Duodenal mucosa (tissue), 2 donors: ENCODE data around the gene KIF19.
"Not testable (repeated sequence)": the region's sequence is repeated elsewhere in the genome, so short reads cannot be mapped to it uniquely, and the experiment has no call there.

ENCODE experiments used
- H3K27ac ChIP-seq: one replicate; pipeline ENCODE4 v1.7.0; 2013; ENCODE audit warnings: low read depth, low read length
- H3K27me3 ChIP-seq, 2 donors: one replicate each; pipeline ENCODE4 v1.7.0; 2013; ENCODE audit warnings: low read length in 2 of 2, control low read depth in 1 of 2; ENCODE audit not compliant: insufficient read depth in 2 of 2, control insufficient read depth in 1 of 2
- H3K36me3 ChIP-seq, 2 donors: one replicate each; pipeline ENCODE4 v1.7.0; 2013; ENCODE audit warnings: low read length in 2 of 2, control low read depth in 1 of 2; ENCODE audit not compliant: insufficient read depth in 2 of 2, control insufficient read depth in 1 of 2
- H3K4me1 ChIP-seq, 2 donors: one replicate each; pipeline ENCODE4 v1.7.0; 2013; ENCODE audit warnings: low read length in 2 of 2, control low read depth in 1 of 2; ENCODE audit not compliant: insufficient read depth in 2 of 2, control insufficient read depth in 1 of 2
- H3K4me3 ChIP-seq, 2 donors: one replicate each; pipeline ENCODE4 v1.7.0; 2013; ENCODE audit warnings: low read length in 2 of 2, low read depth in 1 of 2
- H3K9ac ChIP-seq, 2 donors: one replicate each; pipeline ENCODE4 v1.7.0; 2013; ENCODE audit warnings: low read length in 2 of 2, low read depth in 1 of 2
- H3K9me3 ChIP-seq, 2 donors: one replicate each; pipeline ENCODE4 v1.7.0; 2013; ENCODE audit warnings: low read length in 2 of 2, control low read depth in 1 of 2; ENCODE audit not compliant: control insufficient read depth in 1 of 2

Gene KIF19, protein sequence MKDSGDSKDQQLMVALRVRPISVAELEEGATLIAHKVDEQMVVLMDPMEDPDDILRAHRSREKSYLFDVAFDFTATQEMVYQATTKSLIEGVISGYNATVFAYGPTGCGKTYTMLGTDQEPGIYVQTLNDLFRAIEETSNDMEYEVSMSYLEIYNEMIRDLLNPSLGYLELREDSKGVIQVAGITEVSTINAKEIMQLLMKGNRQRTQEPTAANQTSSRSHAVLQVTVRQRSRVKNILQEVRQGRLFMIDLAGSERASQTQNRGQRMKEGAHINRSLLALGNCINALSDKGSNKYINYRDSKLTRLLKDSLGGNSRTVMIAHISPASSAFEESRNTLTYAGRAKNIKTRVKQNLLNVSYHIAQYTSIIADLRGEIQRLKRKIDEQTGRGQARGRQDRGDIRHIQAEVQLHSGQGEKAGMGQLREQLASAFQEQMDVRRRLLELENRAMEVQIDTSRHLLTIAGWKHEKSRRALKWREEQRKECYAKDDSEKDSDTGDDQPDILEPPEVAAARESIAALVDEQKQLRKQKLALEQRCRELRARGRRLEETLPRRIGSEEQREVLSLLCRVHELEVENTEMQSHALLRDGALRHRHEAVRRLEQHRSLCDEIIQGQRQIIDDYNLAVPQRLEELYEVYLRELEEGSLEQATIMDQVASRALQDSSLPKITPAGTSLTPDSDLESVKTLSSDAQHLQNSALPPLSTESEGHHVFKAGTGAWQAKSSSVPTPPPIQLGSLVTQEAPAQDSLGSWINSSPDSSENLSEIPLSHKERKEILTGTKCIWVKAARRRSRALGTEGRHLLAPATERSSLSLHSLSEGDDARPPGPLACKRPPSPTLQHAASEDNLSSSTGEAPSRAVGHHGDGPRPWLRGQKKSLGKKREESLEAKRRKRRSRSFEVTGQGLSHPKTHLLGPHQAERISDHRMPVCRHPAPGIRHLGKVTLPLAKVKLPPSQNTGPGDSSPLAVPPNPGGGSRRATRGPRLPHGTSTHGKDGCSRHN

DNA sequence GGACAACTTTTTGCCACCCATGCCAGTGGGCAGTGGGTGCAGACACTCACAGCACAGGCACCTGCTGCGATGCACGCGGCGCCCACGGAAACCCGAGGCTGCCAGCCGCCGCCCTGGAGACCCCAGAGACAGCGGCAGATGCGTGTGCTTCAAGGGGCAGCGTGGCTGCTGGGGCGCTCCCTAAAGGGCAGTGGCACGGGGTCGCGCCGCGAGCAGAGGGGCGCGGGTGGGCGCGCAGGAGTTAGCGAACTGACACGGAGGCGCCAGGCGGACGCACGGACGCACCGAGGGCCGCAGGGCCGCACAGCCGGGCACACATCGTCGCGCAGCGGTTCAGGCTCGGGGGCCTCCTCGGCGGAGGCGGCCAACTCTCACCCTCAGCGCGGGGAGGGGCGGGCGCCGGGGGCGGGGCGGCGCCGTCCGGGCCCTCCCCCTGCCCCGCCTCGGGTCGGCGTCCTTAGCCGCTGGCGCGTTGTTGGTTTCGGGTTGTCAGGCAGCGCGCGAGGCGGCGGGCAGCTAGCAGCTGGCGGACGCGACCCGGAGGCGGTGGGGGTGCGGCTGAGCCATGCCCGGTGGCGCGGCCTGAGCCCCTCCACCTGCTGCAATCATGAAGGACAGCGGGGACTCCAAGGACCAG is at the start of gene KIF19:
Gene KIF19 (plus strand): TSS at position 484 of the 637 bp plus-strand sequence. CDS start 124 bp downstream, at position 608.
- Histone ChIP-seq H3K27me3 (peaks cover 7 to 26% of the 10 kb centered on the region in 2 donors), H3K9ac (peak within 1 kb of the TSS in 1 of 2 donors; percentile 43)

DNA sequence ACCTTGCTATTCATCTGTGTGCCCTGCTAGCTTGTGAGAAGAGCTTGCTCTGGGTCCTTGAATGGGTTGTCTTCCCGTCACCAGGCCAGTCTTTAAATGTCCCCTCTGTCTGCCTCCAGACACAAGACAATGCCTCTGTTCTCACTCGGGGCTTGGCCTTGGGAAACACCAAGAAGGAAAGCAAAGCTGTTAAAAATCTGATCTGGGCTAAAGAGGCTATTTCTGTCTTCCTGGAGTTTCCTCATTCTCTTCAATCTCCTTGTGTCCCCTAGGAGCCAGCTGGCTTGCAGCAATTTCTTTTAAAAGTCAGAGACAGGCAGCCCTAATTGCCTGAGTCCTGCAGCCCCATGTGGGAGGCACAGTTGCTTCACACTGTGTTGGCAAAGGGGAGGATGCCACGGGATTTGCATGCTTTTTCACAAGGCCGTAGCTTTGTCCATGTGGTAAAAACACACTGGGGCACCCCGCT is 49.5 kb upstream of the KIF19 start:
- Histone ChIP-seq H3K9me3 (no peaks in the 10 kb centered on the region), H3K36me3 (no peaks in the 10 kb centered on the region), H3K4me3 (no peak overlapping the region), H3K4me1 (peaks cover 15 to 16% of the 10 kb centered on the region in 2 donors), H3K9ac (no peak overlapping the region), H3K27ac (no peak overlapping the region), H3K27me3 (peaks cover 0 to 8% of the 10 kb centered on the region in 2 donors)

More for the DNA sequence above, at the start of gene KIF19:
- no peaks in the 10 kb centered on the region for H3K9me3 ChIP-seq
- peak within 1 kb of the TSS; percentile 62 to 66 for H3K4me3 ChIP-seq
- H3K36me3 ChIP-seq: no peaks in the 10 kb centered on the region
- peaks cover 8 to 24% of the 10 kb centered on the region in 2 donors for H3K4me1 ChIP-seq
- H3K27ac ChIP-seq: no peak within 1 kb of the TSS

DNA sequence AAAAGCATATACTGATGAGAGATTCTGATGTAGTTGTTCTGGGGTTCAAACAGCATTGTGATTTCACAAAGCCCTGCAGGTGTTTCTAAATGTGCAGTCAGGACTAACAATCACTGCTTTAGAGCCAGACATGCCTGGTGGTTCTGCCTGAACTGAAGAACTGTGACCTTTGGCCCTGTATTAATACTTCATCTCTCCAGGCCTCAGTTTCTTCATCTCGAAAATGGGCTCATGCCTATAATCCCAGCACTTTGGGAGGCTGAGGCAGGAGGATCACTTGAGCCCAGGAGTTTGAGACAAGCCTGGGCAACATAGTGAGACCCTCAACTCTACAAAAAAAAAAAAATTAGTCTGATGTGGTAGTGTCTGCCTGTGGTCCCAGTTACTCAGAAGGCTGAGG is 48.1 kb upstream of the KIF19 start:
- Histone ChIP-seq H3K27me3 (peaks cover 0 to 8% of the 10 kb centered on the region in 2 donors), H3K36me3 (no peaks in the 10 kb centered on the region), H3K4me3 (no peak overlapping the region), H3K9me3 (no peaks in the 10 kb centered on the region), H3K27ac (no peak overlapping the region), H3K9ac (no peak overlapping the region), H3K4me1 (peaks cover 11 to 15% of the 10 kb centered on the region in 2 donors)

DNA sequence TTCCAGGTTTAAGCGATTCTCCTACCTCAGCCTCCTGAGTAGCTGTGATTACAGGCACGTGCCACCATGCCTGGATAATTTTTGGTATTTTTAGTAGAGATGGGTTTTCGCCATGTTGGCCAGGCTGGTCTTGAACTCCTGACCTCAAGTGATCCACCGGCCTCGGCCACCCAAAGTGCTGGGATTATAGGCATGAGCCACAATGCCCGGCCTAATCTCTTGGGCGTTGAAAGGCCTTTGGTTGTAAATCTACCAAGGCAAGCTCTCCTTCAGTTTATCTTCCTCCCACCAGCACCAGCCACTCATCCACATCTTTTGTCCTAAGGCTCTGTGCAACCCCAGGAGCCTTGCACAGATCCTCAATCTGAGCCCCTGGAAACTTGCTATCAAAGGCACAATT is 46.4 kb upstream of the KIF19 start:
- H3K27ac ChIP-seq, H3K36me3 ChIP-seq, H3K4me3 ChIP-seq, H3K9ac ChIP-seq, H3K4me1 ChIP-seq, H3K27me3 ChIP-seq, H3K9me3 ChIP-seq: not testable (repeated sequence)

DNA sequence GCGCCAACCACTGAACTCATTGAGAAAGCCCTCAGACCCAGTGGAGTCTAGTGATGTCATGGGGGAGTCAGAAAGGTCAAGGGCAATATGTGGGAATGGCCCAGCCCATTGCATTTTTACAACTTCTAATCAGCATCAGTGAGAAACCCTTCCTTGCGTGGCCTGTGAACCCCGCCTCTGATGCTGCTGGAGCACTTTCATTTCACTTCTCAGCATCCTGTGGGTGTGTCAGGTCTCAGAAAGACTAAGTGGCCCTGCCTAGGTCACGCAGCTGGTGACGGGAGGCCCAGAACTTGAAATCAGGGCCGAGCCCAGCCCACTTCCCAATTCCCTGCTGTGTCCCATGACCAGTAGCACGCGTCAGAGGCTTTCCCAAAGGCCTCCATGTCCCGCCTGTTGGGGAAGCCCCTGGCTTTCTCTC is 45.9 kb upstream of the KIF19 start:
- Histone ChIP-seq H3K36me3 (no peaks in the 10 kb centered on the region), H3K27me3 (peaks cover 0 to 2% of the 10 kb centered on the region in 2 donors), H3K9me3 (no peaks in the 10 kb centered on the region), H3K4me3 (no peak overlapping the region), H3K27ac (no peak overlapping the region), H3K9ac (no peak overlapping the region), H3K4me1 (no peaks in the 10 kb centered on the region)

DNA sequence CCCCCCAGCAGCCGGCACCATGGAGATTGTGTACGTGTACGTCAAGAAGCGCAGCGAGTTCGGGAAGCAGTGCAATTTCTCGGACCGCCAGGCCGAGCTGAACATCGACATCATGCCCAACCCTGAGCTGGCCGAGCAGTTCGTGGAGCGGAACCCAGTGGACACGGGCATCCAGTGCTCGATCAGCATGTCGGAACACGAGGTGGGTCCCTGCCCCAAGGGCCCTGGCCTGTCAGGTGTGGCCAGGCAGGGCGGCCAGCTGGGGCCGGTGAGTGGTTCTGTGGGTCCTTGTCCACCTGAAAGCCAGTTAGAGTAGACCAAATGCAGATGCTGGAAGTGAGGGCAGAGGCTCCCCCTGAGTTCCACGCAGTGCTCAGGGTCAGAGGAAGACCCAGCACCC is 44.2 kb upstream of the KIF19 start:
- H3K4me1 ChIP-seq: no peaks in the 10 kb centered on the region
- H3K4me3 ChIP-seq: no peak overlapping the region
- peaks cover 0 to 3% of the 10 kb centered on the region in 2 donors for H3K27me3 ChIP-seq
- H3K27ac ChIP-seq: no peak overlapping the region
- H3K9me3 ChIP-seq: no peaks in the 10 kb centered on the region
- no peaks in the 10 kb centered on the region for H3K36me3 ChIP-seq
- H3K9ac ChIP-seq: no peak overlapping the region

DNA sequence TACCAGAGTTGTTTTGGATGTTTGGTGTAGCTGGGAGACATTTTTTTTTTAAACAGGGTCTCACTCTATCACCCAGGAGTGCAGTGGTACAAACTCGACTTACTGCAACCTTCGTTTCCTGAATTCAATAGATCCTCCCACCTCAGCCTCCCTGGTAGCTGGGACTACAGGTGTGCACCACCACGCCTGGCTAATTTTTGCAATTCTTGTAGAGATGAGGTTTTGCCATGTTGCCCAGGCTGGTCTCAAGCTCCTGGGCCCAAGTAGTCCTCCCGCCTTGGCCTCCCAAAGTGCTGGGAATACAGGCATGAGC is 43.8 kb upstream of the KIF19 start:
- H3K4me3 ChIP-seq, H3K9ac ChIP-seq, H3K27me3 ChIP-seq, H3K27ac ChIP-seq, H3K36me3 ChIP-seq, H3K9me3 ChIP-seq, H3K4me1 ChIP-seq: not testable (repeated sequence)

DNA sequence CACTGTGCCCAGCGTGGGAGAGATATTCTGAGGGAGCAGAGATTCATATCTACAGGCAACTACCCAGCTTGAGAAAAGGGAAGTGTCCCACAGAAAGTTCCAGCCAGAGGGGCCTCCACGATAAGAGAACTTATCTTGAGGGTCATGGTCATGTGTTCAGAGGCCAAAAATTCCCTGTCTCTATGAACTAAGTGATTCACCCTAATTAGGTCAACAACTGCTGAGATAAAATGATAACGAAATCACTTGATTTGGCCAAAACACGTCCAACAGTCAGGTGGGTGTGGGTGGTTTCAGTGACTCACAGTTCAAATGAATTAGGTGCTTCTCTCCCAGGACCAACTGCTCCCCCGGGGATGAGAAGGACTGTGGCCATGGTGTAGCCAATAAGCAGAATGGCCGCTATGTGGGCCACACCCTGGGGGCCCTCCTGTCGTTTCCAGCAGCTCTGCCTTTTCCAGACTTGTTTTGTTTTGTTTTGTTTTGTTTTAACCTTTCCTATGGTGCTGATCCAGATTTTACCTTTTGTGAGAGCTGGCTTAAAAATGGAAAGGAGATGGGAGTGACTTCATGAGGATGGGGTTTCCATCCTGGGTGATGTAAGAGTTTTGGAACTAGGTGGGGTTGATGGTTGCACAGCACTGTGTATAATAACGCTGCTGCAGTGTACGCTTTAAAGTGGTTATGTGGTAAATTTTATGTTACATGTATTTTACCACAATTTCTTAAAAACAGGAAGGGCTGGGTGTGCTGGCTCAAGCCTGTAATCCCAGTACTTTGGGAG is 43.2 kb upstream of the KIF19 start:
- Histone ChIP-seq H3K9ac (no peak overlapping the region), H3K9me3 (no peaks in the 10 kb centered on the region), H3K4me1 (no peaks in the 10 kb centered on the region), H3K27ac (no peak overlapping the region), H3K4me3 (no peak overlapping the region), H3K36me3 (no peaks in the 10 kb centered on the region), H3K27me3 (peaks cover 0 to 3% of the 10 kb centered on the region in 2 donors)

DNA sequence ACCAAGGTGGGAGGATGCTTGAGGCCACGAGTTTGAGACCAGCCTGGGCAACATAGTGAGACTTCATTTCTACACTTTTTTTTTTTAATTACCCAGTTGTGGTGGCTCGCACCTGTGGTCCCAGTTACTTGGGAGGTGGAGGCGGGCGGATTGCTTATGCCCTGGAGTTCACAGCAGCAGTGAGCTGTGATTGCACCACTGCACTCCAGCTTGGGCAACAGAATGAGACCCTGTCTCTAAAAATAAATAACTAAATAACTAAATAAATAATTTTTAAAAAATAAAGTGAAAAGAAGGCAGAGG is 42.7 kb upstream of the KIF19 start:
- H3K27me3 ChIP-seq: peaks cover 0 to 3% of the 10 kb centered on the region in 2 donors
- H3K27ac ChIP-seq: no peak overlapping the region
- no peaks in the 10 kb centered on the region for H3K4me1 ChIP-seq
- H3K4me3 ChIP-seq: no peak overlapping the region
- H3K9ac ChIP-seq: no peak overlapping the region
- no peaks in the 10 kb centered on the region for H3K36me3 ChIP-seq
- H3K9me3 ChIP-seq: no peaks in the 10 kb centered on the region
